ENCODE data around the gene TNP2. TPM values are rescaled to one million over a fixed set of nuclear protein-coding genes. Genes with fewer than 3 reads are reported as not detected.

The TNP2 gene
- total and polyA plus RNA-seq, 9 of the 15 experiments (the other 6 are each of a cell fraction or from before 2014, with no cell fraction given), result not detected

DNA sequence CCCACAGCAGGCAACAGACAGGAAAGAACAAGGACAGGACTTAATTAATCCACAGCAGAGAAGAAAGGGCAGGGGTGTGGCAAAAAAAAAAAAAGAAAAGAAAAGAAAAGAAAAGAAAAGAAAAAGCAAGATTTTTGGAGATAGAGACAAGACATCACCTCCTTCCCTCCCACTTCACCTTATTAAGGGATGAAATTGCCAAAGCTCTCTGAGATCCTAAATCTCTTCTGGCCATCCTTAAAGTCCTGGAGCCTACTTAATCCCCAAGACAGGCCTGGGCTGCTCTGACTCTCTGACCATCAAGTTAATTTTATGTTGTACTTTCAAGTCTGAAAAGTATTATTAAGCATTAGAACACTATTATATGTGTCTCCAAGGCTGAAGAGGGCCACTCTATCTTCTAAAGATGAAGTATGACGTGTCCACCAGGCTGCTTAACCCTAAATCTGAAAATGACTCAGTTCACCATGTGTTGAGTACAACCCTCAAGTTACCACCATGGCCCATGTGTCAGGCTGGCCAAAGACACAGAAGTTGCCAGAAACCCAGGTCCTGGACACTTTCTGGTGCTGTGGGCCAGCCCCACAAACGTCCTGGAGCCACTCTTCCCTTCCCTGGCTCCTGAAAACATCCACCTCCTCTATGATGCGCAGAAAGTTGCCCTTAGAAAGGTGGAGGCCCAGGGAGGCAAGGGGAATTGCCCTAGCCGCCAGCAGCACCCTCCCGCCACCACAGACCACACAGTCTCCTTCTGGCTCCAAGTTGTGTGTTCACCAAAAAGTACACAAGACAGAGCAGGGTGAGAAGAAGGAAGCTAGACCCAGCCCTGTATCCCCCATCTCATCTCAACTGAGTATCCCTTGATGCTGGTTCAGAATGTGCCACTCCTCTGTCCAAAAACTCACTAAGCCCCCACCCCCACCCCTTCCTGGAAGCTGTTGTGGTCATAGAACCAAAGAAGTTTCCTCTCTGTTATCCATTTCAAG lies 15.8 kb downstream of the TNP2 start (continued):
- TF ChIP-seq ZNF655 (CRISPR knock-in tag; IDR thresholded peaks at IDR 0.05), result no peak
- no peak for TF ChIP-seq ZNF316 (IDR thresholded peaks at IDR 0.05)
- no peak for TF ChIP-seq ZNF12 (CRISPR knock-in tag; IDR thresholded peaks at IDR 0.05)
- TF ChIP-seq ZNF41 (CRISPR knock-in tag; conservative IDR thresholded peaks at IDR 0.05), result no peak
- TF ChIP-seq CXXC5 (CRISPR knock-in tag; IDR thresholded peaks at IDR 0.05), result no peak
- TF ChIP-seq ZBTB33 (CRISPR knock-in tag; IDR thresholded peaks at IDR 0.05), result peak; percentile 93
- TF ChIP-seq KDM5B (IDR thresholded peaks at IDR 0.05; ENCODE audit: insufficient replicate concordance, low read depth, low read length), result peak; percentile 66
- no peak for TF ChIP-seq SAFB2 (IDR thresholded peaks at IDR 0.05; ENCODE audit: borderline replicate concordance, low read depth, low read length, severe bottlenecking)
- TF ChIP-seq ZFX (CRISPR knock-in tag; IDR thresholded peaks at IDR 0.05), result 0 out of 2 replicates have a peak, but pooled peaks have one; percentile 34
- no peak for TF ChIP-seq GATAD2B (IDR thresholded peaks at IDR 0.05; ENCODE audit: borderline replicate concordance)
- TF ChIP-seq NRF1 (conservative IDR thresholded peaks at IDR 0.05 in 1 of 2, IDR thresholded peaks at IDR 0.05 in 1 of 2), result no peak
- TF ChIP-seq, protein P1, sequence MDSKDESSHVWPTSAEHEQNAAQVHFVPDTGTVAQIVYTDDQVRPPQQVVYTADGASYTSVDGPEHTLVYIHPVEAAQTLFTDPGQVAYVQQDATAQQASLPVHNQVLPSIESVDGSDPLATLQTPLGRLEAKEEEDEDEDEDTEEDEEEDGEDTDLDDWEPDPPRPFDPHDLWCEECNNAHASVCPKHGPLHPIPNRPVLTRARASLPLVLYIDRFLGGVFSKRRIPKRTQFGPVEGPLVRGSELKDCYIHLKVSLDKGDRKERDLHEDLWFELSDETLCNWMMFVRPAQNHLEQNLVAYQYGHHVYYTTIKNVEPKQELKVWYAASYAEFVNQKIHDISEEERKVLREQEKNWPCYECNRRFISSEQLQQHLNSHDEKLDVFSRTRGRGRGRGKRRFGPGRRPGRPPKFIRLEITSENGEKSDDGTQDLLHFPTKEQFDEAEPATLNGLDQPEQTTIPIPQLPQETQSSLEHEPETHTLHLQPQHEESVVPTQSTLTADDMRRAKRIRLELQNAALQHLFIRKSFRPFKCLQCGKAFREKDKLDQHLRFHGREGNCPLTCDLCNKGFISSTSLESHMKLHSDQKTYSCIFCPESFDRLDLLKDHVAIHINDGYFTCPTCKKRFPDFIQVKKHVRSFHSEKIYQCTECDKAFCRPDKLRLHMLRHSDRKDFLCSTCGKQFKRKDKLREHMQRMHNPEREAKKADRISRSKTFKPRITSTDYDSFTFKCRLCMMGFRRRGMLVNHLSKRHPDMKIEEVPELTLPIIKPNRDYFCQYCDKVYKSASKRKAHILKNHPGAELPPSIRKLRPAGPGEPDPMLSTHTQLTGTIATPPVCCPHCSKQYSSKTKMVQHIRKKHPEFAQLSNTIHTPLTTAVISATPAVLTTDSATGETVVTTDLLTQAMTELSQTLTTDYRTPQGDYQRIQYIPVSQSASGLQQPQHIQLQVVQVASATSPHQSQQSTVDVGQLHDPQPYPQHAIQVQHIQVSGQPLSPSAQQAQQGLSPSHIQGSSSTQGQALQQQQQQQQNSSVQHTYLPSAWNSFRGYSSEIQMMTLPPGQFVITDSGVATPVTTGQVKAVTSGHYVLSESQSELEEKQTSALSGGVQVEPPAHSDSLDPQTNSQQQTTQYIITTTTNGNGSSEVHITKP (IDR thresholded peaks at IDR 0.05; ENCODE audit: partially characterized antibody), result no peak
- TF ChIP-seq HMG20A (CRISPR knock-in tag; conservative IDR thresholded peaks at IDR 0.05), result no peak
- peak; percentile 61 for TF ChIP-seq CHD1 (IDR thresholded peaks at IDR 0.05; ENCODE audit: low read length)
- TF ChIP-seq HDGF (IDR thresholded peaks at IDR 0.05), result no peak
- TF ChIP-seq ATF6 (CRISPR knock-in tag; IDR thresholded peaks at IDR 0.05), result no peak
- no peak for TF ChIP-seq NR3C1 (CRISPR knock-in tag; IDR thresholded peaks at IDR 0.05)
- TF ChIP-seq RUNX1 (IDR thresholded peaks at IDR 0.05; ENCODE audit: low read depth), result no peak
- peak; percentile 26 for TF ChIP-seq ARHGAP35 (IDR thresholded peaks at IDR 0.05; ENCODE audit: partially characterized antibody)

All from K562 (cell line).